GM19023 (cell line): ENCODE data around the gene MAEA.

Source experiments
- ATAC-seq: cut with Tn5 transposase; IDR thresholded peaks from one replicate; pipeline ENCODE4 v1.9.1; 2021; ENCODE audit warnings: mild to moderate bottlenecking, moderate library complexity; ENCODE audit not compliant: unreplicated experiment

MAEA gene

DNA sequence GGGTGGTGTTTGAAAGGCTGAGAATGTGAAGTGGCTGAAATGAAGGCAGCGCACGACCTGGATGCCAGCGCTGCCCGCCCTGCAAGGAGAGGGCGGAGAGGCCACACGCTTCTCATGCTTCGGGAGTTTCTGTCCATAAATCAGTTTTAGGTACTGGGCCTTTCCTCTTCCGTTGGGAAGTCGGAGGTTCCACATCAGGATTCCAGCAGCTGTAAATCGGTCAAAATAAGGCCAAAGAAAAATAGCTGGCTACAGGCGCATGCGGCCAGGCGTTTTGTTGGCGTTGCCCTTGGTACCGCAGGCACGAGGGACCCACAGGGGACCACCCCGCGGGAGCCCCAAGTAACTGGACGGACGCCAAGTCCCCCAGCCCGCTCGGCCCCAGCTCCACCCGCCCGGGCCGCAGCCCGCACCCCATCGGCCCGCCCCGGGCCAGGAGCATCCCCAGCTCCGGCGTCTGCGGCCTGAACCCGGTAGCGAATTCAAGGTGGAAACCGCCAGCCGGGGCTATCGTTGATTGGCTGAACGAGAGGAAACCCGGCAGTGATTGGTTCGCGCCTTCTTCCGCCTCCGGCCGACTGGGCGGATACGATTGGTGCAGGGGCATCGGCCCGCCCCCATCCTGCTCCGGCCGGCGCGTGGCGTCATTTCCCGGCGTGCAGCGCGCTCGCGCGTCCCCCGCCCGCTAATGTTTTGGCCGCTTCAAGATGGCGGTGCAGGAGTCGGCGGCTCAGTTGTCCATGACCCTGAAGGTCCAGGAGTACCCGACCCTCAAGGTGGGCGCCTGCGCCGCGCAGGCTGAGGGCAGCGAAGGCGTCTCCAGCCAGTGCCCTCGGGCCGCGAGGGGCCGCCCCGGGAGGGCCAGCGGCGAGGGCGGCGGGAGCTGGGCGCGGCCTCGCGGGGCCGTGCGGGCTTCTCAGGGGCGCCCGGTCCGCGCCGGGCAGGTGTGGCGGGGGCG is at the start of gene MAEA:
MAEA (plus strand) TSS at position 685 of the 958 bp plus-strand sequence; CDS start at position 708, 23 bp downstream.
- peak; percentile 94 for ATAC-seq

GRCh38 chr4:1239950-1240307 is 49.8 kb upstream of the MAEA start:
- no peak for ATAC-seq

- ATAC-seq, result no peak
Observed at GRCh38 chr4:1240721-1241465, 48.8 kb upstream of the MAEA start.

- ATAC-seq, result no peak
Observed at GRCh38 chr4:1241466-1241935, 48.2 kb upstream of the MAEA start.

- ATAC-seq, result no peak
Observed at GRCh38 chr4:1241936-1242505, 47.7 kb upstream of the MAEA start.

DNA sequence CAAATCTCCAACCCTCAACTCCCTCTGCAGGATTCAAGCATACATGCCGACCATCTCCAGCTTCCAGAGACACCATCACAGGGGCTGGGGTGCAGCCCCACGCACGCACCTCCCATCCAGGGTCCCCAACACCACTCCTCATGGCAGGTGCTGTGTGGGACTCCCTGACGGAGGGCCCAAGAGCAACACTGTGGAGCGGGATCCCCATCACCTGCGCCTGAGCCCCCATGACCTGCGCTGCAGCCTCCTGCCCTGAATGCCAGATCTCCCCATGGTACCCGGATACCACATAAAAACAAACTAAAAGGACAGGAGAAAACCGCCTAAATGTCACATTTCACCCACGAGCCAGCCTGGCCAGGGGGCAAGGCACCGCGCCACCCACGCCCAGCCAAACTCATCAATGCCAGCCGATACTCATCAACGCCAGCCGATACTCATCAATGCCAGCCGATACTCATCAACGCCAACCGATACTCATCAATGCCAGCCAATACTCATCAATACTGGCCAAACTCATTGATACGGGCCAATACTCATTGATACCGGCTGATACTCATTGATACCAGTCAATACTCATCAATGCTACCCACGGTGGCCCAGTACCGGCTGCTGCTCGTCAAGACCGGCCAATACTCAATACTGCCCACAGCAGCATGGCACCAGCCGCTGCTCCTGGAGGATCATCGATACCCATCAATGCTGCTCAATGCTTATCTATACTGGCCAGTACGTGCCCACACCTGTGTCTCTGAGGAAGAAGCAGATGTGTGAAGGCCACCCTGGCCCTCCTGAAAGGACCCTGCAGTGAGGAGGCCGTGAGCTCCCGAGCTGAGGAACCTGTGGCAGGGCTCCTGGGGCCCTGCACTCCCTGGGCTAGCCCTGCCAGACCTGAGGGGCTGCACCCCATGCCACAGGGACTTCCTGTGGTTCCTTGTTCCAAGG is 46.9 kb upstream of the MAEA start:
- no peak for ATAC-seq

DNA sequence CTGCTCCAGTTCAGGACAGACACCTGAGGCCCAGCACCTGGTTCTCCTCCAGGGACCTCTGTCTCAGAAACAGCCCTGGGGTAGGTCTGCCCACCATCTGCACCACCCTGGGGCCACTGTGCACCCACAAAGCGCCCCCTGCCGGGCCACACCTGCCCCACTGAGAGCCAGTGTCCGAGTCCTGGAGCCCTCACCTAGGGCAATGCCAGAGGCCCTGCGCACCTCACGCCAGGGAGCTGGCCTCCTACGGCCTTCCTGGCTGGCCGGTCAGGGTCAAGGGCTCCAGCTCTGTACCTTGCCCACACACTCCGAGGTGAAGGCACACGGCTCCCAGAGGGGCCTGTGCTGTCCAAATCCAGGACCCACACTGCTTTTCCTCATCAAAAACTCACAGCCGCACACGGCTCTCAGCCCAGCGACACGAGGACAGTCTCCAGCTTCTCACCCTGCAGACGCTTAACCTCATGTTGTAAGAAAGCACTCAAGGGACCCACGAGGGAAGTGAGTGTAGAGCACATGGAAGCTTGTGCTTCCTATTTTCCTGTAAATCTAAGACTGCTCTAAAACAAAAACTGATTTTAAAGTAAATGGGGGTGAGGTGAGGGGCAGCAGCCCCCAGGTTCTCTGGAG is 46.1 kb upstream of the MAEA start:
- ATAC-seq, result no peak

DNA sequence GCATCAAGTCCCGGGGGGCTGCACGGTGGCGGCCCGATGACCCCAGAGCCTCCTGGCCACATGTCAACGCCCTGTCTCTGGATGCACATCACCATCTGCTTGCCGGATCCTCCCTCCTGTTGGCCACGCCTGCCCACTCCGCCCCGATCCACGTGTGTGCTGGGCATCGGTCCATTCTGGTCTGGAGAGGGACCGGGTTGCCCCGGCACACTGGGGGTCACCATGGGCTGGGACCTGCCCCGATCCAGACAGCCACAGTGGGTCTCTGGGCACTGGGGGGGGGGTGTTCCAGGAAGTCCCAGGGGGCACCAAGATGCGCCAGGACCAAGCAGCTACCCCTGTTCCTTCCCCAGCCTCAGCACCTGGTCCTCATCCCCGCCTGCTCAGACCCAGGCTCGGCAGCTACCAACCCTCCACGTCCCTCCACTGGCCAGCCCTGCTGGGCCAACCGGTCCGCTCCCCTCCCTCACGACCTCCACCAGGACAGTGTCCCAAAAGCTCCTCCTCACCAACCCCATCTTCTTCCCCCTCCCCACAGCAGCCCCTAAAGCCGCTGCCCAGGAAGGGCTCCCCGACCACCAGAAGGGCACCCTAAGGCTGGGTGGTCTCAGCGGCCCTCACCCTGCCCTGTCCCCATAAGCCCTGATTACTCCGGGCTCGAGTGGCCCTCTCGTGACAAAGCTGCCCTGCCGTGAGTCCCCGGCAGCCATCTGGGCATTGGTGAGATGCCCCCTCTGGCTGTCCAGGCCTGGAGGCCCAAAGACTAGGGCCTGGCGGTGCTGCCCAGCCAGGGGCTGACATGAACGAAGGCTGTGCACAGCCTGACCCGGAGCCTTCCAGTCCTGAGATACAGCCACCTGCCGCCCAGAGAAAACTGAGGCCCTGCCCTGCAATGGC is 45.4 kb upstream of the MAEA start:
- no peak for ATAC-seq

- no peak for ATAC-seq
Observed at GRCh38 chr4:1244978-1245471, 44.7 kb upstream of the MAEA start.

- ATAC-seq, result no peak
Observed at GRCh38 chr4:1245481-1246051, 44.1 kb upstream of the MAEA start.

- no peak for ATAC-seq
Observed at GRCh38 chr4:1246111-1246881, 43.4 kb upstream of the MAEA start.

DNA sequence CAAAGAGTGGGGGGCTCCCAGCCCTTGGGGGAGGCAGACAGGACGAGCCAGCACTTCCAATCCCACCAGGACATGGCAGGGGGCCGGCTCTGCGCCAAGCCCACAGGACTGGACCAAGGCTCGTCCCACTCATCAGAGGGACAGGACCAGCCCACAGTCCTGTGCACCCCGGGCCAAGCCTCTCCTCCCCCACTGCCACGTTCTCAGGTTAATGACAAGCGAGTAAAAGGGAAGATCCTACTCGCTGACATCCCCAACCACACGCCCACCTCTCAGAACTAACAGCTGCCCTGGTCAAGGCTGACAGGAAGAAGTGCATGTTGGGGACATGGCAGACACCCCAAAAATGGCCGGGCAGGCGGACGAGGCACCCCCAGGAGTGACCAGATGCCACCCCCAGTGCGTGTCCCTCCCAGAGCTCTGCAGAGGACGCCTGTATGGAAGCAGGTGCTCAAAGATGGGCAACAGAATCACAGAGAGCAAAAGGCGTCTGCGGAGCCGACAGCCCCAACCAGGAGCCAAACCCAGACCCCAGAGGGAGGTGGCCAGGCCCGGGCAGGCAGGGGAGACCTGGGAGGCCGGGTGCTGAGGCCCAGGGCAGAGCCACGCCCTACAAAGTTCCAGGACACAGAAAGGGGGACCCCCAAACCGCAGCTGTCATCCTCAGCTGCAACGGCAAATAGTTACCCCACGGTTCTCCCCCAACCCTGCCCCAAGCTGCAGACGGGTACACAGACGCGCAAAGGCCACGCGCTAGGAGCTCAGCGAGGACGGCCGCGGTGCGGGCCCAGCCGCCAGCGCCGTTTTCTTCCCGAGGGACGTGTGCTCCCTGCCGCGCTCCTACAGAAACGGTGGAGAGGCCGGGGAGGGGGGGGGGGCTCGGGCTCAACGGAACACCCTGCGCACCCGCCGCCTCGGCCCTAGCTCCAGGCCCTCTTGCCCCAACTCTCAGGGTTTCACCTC is 42.5 kb upstream of the MAEA start:
- ATAC-seq, result no peak

- peak; percentile 10 for ATAC-seq
Observed at GRCh38 chr4:1247864-1248244, 41.8 kb upstream of the MAEA start.

DNA sequence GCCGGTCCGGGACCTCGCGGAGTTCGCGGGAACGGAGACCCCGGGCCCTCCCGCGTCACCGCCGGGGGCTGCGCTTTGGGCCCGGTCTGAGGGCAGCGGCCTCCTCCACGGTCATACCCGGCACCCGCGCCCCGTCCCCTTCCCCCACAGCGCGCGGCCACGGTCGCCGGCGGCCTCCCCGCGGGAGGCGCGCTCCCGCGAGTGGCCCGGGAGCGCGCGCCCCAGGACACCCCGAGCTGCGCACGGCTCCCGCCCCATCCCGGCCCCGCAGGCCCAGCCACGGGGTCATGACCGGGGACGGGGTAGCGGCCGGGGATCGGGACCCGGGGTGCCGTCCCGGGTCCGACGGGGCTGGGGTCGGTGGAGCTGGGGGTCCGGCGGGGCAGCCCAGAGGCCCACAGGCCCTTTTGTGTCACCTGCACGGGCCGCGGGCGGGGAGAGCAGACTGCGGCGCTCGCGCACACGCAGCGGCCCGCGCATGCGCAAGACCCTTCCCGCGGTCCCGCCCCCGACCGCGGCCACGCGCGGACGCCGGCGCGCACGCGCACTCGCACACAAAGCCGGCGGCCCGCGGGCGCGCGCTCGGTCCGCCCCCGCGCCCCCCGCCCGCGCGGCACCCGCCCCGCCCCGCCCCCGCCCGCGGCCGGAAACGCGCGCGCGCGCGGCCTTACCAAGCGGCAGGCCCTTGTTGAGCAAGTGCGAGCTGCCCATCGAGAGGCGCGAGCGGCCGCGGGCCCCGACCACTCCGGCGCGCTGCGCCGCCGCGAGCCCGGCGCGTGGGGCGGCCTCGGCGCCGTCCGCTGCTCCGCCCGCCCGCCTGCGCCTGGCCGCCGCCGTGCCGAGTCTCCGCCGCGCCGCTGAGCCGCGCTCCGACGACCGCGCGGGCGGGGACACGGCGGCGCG is 41.2 kb upstream of the MAEA start, which contains the start of gene CTBP1:
CTBP1 (minus strand) TSS at position 886 of the 903 bp plus-strand sequence. CDS start 7,799 bp downstream, outside the sequence.
- peak; percentile 45 for ATAC-seq

DNA sequence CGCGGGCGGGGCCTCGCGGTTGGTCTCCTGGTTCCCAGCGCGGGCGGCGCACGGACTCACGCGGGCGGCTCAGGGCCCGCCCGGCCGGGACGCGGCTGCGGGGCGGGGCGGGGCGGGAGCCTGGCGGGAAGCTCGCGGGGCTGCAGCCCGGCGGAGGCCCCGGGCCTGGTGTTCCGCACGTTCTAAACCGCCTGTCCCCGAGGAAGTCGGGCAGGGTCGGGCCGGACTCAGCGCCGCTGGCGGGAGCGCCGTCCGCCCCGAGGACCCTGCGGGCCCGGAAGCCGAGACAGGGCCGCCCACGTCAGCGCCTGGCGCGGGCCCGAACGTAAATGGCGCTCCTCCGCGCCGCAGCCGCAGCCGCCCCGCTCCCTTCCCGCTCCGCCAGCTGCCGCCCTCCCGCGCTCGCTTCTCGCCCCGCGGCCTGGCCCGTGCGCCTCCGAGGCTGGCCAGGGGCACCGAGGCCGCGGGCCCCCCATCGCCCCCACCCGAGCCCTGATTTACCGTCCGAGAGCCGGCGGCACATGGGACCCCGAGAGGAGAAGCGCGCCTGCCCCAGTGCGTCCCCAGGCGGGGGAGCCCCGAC is 40.5 kb upstream of the MAEA start:
- peak; percentile 56 for ATAC-seq
